Activated T-cell treated with anti-CD3 and anti-CD28 coated beads, Interleukin-2, amount 50 U/mL, for 72 hours (primary cell): Measurements from ENCODE around the gene CACHD1. TPM values are rescaled to one million over a fixed set of nuclear protein-coding genes. Genes with fewer than 3 reads are reported as not detected.

ENCODE experiments used
- ATAC-seq, 2 donors: fragments of 150-1000 bp; cut with Tn5 transposase; replicated peaks in 1 of 2; 2 replicates each; pipeline ENCODE4 v1.10.0; 2021; ENCODE audit warnings: moderate library complexity in 2 of 2, mild to moderate bottlenecking in 1 of 2
- DNase-seq, 2 donors: peaks; one replicate each; pipeline ENCODE4 v3.0.0; 2021 to 2022; ENCODE audit warnings: mixed read lengths in 1 of 2
- H3K27ac Mint-ChIP-seq: one replicate; pipeline ENCODE4 v1.8.0; 2022; ENCODE audit warnings: mild to moderate bottlenecking, moderate library complexity, mixed read lengths
- H3K27me3 Mint-ChIP-seq: one replicate; pipeline ENCODE4 v1.8.0; 2022; ENCODE audit warnings: low read depth, mixed read lengths
- H3K36me3 Mint-ChIP-seq, 2 donors: one replicate each; pipeline ENCODE4 v1.8.0; 2022; ENCODE audit warnings: mixed read lengths in 2 of 2, mild to moderate bottlenecking in 1 of 2; ENCODE audit not compliant: insufficient read depth in 2 of 2
- H3K4me1 Mint-ChIP-seq: one replicate; pipeline ENCODE4 v1.8.0; 2022; ENCODE audit warnings: low read depth, mixed read lengths
- H3K4me3 Mint-ChIP-seq, 2 donors: one replicate each; pipeline ENCODE4 v1.8.0; 2022; ENCODE audit warnings: mild to moderate bottlenecking in 2 of 2, mixed read lengths in 2 of 2, moderate library complexity in 2 of 2
- H3K9me3 Mint-ChIP-seq, 2 donors: one replicate each; pipeline ENCODE4 v1.8.0; 2022; ENCODE audit warnings: mixed read lengths in 2 of 2
- total RNA-seq, 2 donors: library from RNA; stranded (reverse); gene quantifications; one replicate each; pipeline ENCODE4 v1.2.3, GENCODE V29; 2022

CACHD1 gene
- total RNA-seq, 2 donors from 2014 or later = 1.6 to 3.7 TPM

DNA sequence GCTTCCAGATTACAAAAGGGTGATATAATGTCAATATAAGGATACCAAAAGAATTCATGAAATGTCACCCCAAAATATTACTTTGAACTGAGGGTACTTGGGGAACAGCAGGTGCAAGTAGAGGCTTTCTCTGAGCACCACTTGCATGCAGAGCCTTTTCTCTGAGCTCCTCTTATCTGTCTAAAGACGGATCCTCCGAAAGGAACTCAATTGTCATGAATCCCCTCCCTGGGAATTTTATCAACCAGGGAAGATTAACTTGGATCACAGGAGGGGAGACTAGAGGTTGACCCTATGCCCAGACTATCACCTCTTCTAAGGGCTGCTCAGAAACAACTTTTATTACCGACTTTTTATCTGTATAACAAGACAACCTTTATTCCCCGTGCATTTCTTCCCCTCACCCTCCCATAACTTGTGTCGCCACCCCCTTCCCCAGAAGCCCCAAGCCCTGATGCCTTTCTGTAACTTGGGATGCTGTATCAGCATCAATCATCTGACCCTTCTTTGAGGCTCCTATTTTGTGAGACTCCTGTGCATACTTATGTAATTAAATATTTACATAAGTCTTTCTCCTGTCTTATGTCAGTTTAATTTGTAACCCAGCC is 94.1 kb downstream of the CACHD1 start:
- Mint-ChIP-seq H3K27ac (no peak overlapping the region), H3K4me1 (no peaks in the 10 kb centered on the region), H3K4me3 (no peak overlapping the region), H3K36me3 (peaks cover 0 to 4% of the 10 kb centered on the region in 2 donors), H3K9me3 (peaks cover 0 to 1% of the 10 kb centered on the region in 2 donors), H3K27me3 (no peaks in the 10 kb centered on the region)
- no peak for DNase-seq
- no peak for ATAC-seq

GRCh38 chr1:64564891-64565290 is 95.0 kb downstream of the CACHD1 start:
- no peak for ATAC-seq
- Mint-ChIP-seq H3K27me3 (no peaks in the 10 kb centered on the region), H3K4me1 (no peaks in the 10 kb centered on the region), H3K27ac (no peak overlapping the region), H3K36me3 (peaks cover 0 to 4% of the 10 kb centered on the region in 2 donors), H3K4me3 (no peak overlapping the region), H3K9me3 (peaks cover 0 to 1% of the 10 kb centered on the region in 2 donors)
- DNase-seq = no peak

DNA sequence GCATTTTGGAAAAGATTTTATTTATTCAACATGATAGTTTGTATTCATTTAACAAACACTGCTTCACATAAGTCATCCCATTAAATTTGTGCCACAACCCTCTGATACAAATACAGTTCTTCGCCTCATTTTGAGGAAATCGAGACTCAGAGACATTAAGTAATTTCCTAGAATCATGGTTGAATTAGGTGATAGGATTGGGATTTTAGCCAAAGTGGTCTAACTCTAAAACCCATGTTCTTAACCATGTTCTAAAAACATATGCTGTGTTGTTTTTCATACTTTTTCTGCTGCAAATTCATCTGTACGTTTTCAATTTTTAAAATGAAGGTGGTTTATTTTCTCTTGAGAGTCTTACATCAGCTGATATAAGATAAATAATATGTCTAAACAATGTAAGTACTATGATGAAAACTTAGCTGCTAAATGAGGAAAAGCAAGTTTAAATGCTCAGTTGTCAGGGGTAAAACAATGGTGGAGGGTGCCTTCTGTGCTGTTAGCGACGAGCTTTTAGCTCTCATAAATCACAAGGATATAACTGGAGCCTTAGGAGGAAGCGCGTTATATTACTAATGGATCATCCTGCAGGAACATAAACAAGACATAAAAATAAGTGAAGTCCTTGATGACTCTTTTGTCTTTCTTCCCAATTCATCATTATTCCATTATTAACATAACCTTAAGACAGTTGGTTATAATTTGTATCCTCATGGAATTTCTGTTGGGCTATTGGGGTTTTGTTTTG is 97.7 kb downstream of the CACHD1 start:
- Mint-ChIP-seq H3K27me3 (no peaks in the 10 kb centered on the region), H3K27ac (no peak overlapping the region), H3K4me3 (no peak overlapping the region), H3K36me3 (no peaks in the 10 kb centered on the region), H3K9me3 (no peaks in the 10 kb centered on the region), H3K4me1 (no peaks in the 10 kb centered on the region)
- DNase-seq = no peak
- ATAC-seq = no peak

DNA sequence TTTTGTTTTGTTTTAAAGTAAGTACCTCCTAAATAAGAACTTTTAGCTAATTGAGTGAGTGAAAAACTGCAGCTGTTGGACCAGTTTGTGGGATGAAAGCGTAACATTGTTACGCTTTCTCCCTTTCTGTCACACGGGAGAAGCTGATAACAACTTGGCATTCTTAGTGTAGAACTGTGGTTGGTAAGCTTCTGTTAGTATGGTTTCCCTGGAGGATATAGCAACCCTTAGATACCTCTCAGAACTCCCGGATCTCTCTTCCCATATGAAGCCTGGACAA is 98.2 kb downstream of the CACHD1 start:
- Mint-ChIP-seq H3K4me1 (no peaks in the 10 kb centered on the region), H3K4me3 (no peak overlapping the region), H3K9me3 (no peaks in the 10 kb centered on the region), H3K36me3 (no peaks in the 10 kb centered on the region), H3K27ac (no peak overlapping the region), H3K27me3 (no peaks in the 10 kb centered on the region)
- DNase-seq = no peak
- no peak for ATAC-seq

GRCh38 chr1:64569411-64569810 is 99.5 kb downstream of the CACHD1 start:
- no peaks in the 10 kb centered on the region for H3K27me3 Mint-ChIP-seq
- H3K36me3 Mint-ChIP-seq = no peaks in the 10 kb centered on the region
- no peak overlapping the region for H3K27ac Mint-ChIP-seq

DNA sequence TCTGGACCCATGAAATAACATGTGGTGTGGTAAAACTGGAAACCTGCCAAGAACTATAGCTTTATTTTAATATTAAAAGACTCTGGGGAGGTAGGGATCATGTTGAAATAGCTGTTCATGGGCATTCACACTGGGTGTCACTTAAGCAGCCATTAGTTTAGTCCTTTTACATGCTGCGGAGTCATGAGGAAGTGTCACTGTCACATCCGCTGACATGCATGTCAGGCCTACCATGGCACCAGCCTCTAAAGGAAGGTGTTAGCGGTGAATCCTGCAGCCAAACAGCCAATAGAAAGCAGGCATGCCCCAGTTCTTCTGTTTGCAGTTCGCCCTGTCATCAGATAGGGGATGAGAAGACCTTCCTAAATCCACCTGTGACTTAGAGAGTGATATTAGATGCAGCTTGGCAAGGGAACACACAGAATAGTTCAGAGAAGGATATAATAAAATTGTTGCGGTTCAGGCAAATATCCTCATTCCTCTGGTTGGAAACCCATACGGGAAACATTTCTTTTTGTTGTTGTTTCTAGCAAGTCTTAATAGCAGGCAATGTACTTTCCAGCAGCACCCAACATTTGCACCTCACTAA is 100.4 kb downstream of the CACHD1 start:
- no peaks in the 10 kb centered on the region for H3K9me3 Mint-ChIP-seq
- no peak overlapping the region for H3K4me3 Mint-ChIP-seq
- H3K27ac Mint-ChIP-seq = no peak overlapping the region
- no peak for DNase-seq
- H3K4me1 Mint-ChIP-seq = no peaks in the 10 kb centered on the region
- H3K27me3 Mint-ChIP-seq = no peaks in the 10 kb centered on the region
- no peaks in the 10 kb centered on the region for H3K36me3 Mint-ChIP-seq
- no peak for ATAC-seq

More at GRCh38 chr1:64569411-64569810, 99.5 kb downstream of the CACHD1 start:
- no peaks in the 10 kb centered on the region for H3K4me1 Mint-ChIP-seq
- ATAC-seq = no peak
- no peaks in the 10 kb centered on the region for H3K9me3 Mint-ChIP-seq
- no peak overlapping the region for H3K4me3 Mint-ChIP-seq
- no peak for DNase-seq

DNA sequence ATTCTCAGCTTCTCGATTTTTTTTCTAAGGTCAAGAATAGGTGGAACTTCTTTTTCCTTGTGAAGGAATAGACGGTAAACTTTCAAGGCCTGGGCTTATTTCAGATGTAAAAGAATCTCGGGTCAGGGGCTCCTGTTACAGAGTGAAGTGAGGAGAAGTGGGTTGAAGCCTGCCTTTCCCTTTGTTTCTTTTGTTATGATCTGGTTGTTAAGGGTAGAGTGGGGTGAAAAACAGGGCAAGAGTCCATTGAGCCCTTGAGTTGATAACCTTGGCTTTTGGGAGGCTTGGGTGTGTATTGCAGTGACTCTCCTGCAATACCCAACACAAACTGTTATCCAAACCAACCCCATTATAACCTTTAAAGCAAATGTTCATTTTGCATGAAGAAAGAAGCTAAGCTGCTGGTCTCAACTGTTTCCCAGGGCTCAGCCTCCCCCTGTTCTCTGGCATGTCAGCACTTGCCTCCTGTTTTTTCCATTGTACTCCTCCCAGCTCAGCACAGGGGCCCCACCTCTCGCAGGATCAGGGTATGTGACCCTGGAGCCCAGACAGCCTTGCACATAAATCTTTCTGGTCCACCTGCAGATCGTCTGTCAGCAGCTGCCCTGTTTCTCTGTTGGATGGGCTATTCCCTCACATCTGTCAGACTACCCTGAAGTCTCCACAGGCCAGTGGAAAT is 102.4 kb downstream of the CACHD1 start:
- Mint-ChIP-seq H3K4me3 (no peak overlapping the region), H3K4me1 (no peaks in the 10 kb centered on the region), H3K9me3 (no peaks in the 10 kb centered on the region), H3K36me3 (no peaks in the 10 kb centered on the region), H3K27ac (no peak overlapping the region), H3K27me3 (no peaks in the 10 kb centered on the region)
- ATAC-seq = no peak
- no peak for DNase-seq

DNA sequence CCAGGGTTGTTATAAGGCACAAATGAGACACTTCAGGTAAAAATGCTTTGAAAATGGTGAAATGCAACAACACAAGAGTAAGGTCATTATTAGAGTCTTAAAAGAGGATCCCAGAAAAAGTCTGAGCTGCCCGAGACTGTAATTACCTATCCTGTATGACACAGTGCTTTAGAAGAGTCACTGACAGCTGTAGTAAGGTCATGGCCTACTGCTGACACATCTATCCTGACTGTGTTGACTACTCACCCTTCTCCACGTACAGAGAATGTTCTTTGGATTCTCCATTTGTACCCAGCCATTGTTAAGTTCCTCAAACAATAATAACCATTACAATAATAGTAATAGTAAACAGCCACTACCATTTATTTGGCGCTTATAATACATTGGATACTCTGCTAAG is 104.4 kb downstream of the CACHD1 start:
- Mint-ChIP-seq H3K4me1 (no peaks in the 10 kb centered on the region), H3K27me3 (no peaks in the 10 kb centered on the region), H3K27ac (no peak overlapping the region), H3K9me3 (no peaks in the 10 kb centered on the region), H3K4me3 (no peak overlapping the region), H3K36me3 (no peaks in the 10 kb centered on the region)
- DNase-seq (no peak), ATAC-seq (no peak)

- Mint-ChIP-seq H3K4me3 (no peak overlapping the region), H3K27me3 (no peaks in the 10 kb centered on the region), H3K27ac (no peak overlapping the region), H3K4me1 (no peaks in the 10 kb centered on the region), H3K9me3 (no peaks in the 10 kb centered on the region), H3K36me3 (no peaks in the 10 kb centered on the region)
- ATAC-seq = no peak
- no peak for DNase-seq
Observed at GRCh38 chr1:64575881-64576676, 106.2 kb downstream of the CACHD1 start.

DNA sequence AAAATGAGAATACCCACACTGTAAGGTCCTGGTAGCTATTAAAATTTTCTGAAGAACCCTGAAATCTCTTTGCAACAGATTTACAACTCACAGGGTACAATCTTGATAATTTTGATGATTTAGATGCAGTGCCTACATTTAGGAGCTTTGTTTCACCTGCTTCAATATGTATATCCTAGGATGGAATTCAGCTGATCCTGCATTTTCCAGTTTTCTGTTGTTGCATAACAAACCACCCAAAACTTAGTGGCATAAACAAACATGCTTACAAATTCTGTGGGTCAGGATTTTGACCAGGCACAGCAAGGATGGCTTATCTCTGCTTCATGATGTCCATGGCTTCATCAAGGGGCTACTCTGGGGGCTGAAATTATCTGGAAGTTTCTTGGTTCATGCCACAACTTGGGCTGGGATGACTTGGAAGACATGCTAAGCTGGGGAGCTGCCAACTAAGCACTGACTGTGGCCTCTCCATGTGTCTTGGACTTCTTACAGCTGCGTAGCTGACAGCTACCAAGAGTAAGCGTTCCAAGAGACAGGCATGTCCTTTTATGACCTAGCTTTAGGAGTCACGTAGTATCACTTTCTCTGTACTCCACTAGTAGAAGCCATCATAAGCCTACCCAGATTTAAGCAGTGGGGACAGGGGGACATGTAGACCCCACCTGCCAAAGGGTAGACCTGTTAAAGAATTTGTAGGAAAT is 108.5 kb downstream of the CACHD1 start:
- no peak for ATAC-seq
- no peaks in the 10 kb centered on the region for H3K36me3 Mint-ChIP-seq
- no peaks in the 10 kb centered on the region for H3K27me3 Mint-ChIP-seq
- H3K4me3 Mint-ChIP-seq = no peak overlapping the region
- peaks cover 0 to under 1% of the 10 kb centered on the region in 2 donors for H3K9me3 Mint-ChIP-seq
- H3K27ac Mint-ChIP-seq = no peak overlapping the region
- no peaks in the 10 kb centered on the region for H3K4me1 Mint-ChIP-seq
- DNase-seq = no peak

GRCh38 chr1:64579767-64580166 is 109.8 kb downstream of the CACHD1 start:
- no peak for DNase-seq
- no peak overlapping the region for H3K4me3 Mint-ChIP-seq
- H3K36me3 Mint-ChIP-seq = no peaks in the 10 kb centered on the region
- H3K27me3 Mint-ChIP-seq = no peaks in the 10 kb centered on the region
- H3K9me3 Mint-ChIP-seq = peaks cover 0 to 1% of the 10 kb centered on the region in 2 donors
- H3K27ac Mint-ChIP-seq = no peak overlapping the region
- no peak for ATAC-seq
- no peaks in the 10 kb centered on the region for H3K4me1 Mint-ChIP-seq

DNA sequence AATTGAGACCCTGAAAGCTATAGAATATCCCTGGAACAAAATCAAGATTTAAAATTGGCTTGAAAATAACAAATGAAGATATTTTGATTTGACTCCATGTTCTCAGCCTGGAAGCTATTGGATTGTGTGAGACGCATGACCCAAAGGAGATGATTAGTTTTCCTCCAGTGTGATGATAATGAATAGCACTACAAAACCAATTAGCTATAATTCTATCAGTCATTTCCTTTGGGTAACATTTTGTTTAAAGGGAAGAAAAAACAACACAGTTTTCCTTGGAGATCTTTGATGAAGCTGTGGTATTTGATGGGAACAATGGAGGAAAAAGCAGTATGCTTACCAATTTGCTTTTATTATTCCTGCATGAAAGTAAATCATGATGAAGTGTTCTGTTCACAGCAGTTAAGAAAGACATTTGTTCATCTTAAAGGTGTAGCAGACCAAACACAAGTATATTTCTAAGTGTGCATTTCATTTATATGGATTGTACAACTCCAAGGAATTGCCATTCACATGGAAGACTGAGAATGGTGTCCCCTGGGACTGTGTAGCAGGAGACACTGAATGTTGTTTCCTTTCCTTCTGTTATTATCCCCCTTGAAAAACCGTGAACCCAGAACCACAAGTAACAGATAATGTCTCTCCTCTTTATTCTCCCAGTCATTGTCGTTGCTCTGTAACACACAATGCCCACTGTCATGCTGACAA is 111.4 kb downstream of the CACHD1 start:
- no peak for DNase-seq
- H3K4me1 Mint-ChIP-seq = peaks cover 5% of the 10 kb centered on the region
- no peaks in the 10 kb centered on the region for H3K36me3 Mint-ChIP-seq
- ATAC-seq = no peak
- H3K9me3 Mint-ChIP-seq = peaks cover 0 to 1% of the 10 kb centered on the region in 2 donors
- H3K4me3 Mint-ChIP-seq = no peak overlapping the region
- no peaks in the 10 kb centered on the region for H3K27me3 Mint-ChIP-seq
- no peak overlapping the region for H3K27ac Mint-ChIP-seq
